NCI-H2196 treated with DMSO at 0.1 percent for 48 hours (cell line): ENCODE data around the gene IFNL3.
"Not testable (repeated sequence)": the region's sequence is repeated elsewhere in the genome, so short reads cannot be mapped to it uniquely, and the experiment has no call there.

ENCODE experiments used
- DNase-seq: peaks from one replicate; lab custom pipeline; 2025; ENCODE audit not compliant: unreplicated experiment; lab: John Stamatoyannopoulos, UW

IFNL3 gene

GRCh38 chr19:39244410-39245100 lies at the start of gene IFNL3:
Gene IFNL3 (minus strand): TSS chr19:39245006. CDS start chr19:39244967, 39 bp downstream.
- not testable (repeated sequence) for DNase-seq

GRCh38 chr19:39293394-39293793 lies 48.6 kb upstream of the IFNL3 start:
- DNase-seq: no peak

DNA sequence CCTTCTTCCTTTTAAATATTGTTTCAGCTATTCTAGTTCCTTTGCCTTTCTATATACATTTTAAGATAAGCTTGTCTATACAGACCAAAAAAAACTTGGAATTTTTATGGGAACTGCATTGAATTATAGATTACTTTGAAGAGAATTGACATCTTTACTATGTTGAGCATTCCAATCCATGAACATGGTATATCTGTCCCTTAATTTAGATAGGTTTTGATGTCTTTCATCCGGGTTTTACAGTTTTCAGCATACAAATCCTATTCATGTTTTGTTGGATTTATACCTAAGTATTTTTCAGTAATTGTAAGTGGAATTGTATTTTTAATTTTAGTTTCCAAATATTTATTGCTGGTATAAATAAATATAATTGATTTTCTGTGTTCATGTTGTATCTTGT lies 39.2 kb upstream of the IFNL3 start:
- DNase-seq: no peak

DNA sequence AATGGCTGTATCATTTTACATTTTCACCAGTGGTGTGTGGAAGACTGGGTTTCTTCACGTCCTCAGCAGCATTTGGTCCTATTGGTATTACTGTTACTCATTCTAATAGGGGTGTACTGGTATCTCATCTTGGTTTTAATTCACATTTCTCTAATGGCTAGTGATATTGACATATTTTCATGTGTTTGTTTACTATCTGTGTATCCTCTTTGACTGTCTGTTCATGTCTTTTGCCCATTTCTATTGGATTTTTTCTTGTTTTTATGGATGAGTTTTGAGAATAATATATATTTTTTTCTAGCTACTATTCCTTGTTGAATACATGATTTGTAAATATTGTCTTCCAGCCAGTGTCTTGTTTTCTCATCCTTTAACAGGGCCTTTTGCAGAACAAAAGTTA lies 37.2 kb upstream of the IFNL3 start:
- no peak for DNase-seq

DNA sequence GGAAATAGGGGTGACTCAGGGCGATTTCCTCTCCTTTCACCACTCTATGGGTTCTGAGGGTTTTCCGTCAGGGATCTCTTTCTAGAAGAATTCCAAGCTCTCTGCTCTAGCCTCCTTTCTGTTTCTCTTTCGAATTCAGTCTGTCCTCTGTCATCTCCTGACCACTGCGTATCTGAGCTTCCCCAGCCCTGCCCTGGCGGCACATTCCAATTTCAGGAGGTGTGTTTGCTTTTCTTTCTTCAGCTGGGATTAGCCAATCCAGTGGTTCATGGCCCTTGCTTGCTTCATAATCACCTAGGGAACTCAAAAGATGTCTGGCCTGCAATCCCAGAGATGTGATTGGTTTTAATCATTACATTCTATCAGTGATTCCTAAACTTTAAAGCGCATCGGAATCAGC lies 32.8 kb upstream of the IFNL3 start:
- DNase-seq: no peak

- no peak for DNase-seq
Measured at GRCh38 chr19:39276740-39277139, 31.9 kb upstream of the IFNL3 start.

GRCh38 chr19:39275578-39275977 lies 30.8 kb upstream of the IFNL3 start:
- DNase-seq: no peak

DNA sequence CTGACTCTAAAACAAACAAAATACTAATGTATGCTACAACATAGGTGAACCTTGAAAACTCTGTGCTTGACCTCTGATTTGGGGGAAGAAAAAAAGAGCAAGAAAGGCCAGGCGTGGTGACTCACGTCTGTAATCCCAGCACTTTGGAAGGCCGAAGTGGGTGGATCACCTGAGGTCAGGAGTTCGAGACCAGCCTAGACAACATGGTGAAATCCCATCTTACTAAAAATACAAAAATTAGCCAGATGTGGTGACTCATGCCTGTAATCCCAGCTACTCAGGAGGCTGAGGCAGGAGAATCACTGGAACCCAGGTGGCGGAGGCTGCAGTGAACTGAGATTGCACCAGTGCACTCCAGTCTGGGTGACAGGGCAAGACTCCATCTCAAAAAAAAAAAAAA lies 29.1 kb upstream of the IFNL3 start:
- not testable (repeated sequence) for DNase-seq

DNA sequence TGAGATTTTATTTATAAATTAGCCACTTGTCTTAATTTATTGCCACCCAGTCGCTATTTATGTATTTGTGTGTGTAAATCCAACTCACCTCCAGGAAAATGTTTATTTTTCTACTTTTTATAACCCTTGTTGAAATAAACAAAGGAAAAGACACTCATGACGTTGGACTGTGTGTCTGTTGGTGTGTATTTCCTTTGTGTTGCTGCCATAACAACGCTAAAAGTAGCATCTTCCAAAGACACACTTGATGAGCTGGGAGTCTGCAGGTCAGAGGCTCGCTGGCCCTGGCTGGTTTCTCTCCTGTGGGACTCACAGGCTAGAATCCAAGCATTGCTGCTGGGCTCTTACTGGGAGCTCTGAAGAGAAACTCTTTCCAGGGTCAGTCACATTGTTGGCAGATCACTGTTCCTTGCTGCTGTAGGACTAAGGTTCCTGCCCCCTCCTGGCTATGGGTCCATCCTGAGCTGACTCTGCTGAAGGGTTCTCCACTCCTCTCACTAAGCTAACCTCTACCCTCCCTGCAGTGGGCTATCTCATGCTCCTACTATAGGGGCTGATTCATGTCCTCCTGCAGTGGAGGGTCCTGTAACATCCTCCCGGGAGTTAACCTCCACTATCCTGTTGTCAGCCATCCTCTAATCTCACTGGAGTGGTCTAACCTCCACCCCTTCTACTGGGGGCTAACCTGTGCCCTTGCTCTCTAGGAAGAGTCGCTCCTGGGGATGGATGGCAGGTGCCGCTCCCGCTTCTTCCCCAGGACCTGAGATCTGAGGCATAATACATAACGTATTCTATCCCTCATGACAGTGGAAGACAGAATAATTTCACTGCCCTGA lies 25.4 kb upstream of the IFNL3 start:
- peak; percentile 8 for DNase-seq

- DNase-seq: not testable (repeated sequence)
Measured at GRCh38 chr19:39269369-39269768, 24.6 kb upstream of the IFNL3 start.

DNA sequence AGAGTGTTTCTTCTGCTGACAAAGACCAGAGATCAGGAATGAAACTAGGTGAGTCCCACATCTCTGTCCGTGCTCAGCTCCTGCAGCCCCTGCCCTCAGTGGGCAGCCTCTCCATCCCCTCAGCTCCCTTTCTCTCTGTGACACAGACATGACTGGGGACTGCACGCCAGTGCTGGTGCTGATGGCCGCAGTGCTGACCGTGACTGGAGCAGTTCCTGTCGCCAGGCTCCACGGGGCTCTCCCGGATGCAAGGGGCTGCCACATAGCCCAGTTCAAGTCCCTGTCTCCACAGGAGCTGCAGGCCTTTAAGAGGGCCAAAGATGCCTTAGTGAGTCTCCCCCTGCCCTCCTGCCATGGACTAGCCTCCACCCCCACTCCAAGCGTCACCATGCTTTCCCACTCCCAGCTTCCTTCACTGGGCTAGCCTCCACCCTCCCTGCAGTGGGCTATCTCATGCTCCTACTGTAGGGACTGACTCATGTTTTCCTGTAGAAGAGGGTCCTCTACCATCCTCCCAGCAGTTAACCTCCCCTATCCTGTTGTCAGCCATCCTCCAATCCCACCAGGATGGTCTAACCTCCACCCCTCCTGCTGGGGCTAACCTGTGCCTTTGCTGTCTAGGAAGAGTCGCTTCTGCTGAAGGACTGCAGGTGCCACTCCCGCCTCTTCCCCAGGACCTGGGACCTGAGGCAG lies 23.9 kb upstream of the IFNL3 start:
- not testable (repeated sequence) for DNase-seq

DNA sequence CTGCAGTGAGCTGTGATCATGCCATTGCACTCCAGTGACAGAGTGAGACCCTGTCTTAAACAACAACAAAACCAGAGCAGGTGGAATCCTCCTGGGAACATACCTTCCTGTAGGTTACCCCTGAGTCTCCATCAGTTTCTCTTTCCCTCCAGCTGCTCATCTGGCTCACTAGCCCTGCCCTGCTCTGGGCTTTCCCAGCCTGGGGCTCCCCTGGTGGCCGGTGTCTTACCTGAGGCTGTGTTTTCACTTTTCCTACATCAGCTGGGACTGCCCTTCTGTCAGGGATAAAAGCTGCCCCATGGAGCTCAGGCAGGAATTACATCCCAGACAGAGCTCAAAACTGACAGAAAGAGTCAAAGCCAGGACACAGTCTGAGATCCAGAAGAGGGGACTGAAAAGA lies 23.3 kb upstream of the IFNL3 start, which contains the start of gene IFNL2:
IFNL2 (plus strand) TSS at position 312 of the 400 bp plus-strand sequence. CDS start 173 bp downstream, outside the sequence.
- not testable (repeated sequence) for DNase-seq

DNA sequence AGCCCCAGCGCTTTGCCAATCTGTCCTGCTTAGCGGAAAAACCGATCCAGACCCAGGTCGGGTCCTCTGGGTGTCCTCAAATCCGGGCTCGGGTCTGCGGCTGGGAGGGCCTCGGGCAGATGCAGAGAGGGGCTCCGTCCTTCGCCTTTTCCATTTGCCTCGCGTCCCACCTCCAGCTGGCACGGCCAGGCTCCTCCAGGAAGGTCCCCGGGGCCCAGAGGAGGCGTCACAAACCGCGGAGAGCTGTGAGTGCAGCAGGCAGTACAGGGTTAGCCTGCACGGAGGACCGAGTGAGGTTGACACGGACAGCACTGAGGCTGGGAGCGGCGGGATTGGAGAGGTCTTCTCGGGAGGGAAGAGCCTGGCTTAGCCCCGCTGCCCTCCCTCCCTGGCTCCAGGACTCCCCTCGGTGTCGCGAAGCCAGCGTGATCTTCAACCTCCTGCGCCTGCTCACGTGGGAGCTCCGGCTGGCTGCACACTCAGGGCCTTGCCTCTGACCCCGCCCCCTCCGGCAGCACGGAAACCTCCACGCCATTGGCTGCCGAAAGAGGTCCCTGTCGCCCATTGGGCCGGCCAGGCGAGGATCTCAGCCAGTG lies 20.6 kb upstream of the IFNL3 start:
- no peak for DNase-seq

GRCh38 chr19:39264306-39265290 lies 19.8 kb upstream of the IFNL3 start:
- no peak for DNase-seq

DNA sequence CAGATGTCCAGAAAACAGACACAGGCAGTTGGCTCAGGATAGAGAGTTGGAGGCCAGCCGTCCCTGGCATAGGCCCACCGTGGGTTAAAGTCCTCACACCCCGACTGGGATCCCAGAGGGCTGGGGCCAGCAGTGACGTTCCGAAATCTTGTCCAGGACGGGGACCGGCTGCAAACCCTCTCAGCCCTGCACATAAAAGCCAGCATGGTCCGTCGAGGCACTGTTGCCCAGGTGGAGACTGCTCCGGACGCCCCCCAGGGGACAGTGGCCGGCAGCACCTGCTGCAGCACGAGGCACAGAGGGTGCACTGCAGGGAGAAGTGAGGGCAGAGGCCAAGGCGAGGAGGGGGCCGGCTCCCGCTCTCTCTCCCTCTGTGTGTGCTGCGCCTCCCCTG lies 19.1 kb upstream of the IFNL3 start:
- DNase-seq: no peak

GRCh38 chr19:39262496-39262895 lies 17.7 kb upstream of the IFNL3 start:
- DNase-seq: no peak

GRCh38 chr19:39261704-39262103 lies 16.9 kb upstream of the IFNL3 start:
- DNase-seq: no peak

GRCh38 chr19:39257227-39257626 lies 12.4 kb upstream of the IFNL3 start:
- no peak for DNase-seq

DNA sequence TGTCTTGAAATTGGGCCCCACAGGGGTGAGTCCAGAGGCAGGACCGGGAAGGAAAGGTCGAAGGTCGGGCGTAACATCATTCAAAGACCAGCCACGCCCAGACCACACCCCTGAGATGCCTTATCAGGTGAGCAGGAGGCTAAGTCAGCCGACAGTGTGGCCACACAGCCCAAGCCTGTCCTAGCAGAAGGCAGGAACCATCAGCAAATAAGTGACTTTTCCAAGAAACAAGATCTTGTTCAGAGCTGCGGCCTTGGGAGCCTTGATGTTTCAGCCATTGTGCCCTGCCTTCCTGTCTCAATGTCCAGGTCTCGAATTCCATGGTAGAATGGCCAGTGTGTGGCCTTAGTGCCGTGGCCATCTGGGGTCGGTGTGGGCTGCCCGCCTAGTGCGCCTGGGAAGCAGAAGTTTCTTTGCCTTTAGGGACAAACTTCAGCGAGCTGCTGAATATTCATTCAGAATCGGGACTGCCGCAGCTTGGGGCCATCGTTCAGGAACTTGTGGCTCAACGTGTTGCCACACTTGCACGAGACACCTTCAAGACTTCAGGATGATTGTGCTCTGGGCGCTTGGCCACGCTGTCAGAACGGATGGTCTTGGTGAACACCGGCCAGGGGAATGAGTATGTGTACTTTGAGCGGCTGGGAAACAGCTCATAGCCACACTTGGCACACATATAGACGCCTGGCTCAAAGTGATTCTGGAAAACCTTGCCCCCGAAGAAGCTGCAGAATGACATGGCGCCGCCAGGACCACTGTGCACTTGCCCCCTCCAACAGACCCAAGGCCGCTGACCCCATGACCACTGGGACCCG lies 9.9 kb upstream of the IFNL3 start:
- no peak for DNase-seq
